Fibroblast of lung (primary cell): ENCODE results near the gene S100A9. TPM values are rescaled to one million over a fixed set of nuclear protein-coding genes. Genes with fewer than 3 reads are reported as not detected.

ENCODE experiments used
- DNase-seq, 2 donors: peaks; one replicate each; pipeline versions ENCODE4 v3.0.0 to v3.0.0-alpha.2; 2010; ENCODE audit warnings: low read depth in 2 of 2
- H2AFZ ChIP-seq: 2 replicates; pipeline ENCODE4 v1.5.1; 2012; ENCODE audit warnings: low read length, control low read depth, inconsistent platforms
- H3K27ac ChIP-seq: 2 replicates; pipeline ENCODE4 v1.5.1; 2011; ENCODE audit warnings: low read length, control low read depth; ENCODE audit not compliant: insufficient read depth
- H3K27me3 ChIP-seq: 2 replicates; pipeline ENCODE4 v1.5.1; 2011; ENCODE audit warnings: mild to moderate bottlenecking, low read length; ENCODE audit not compliant: control insufficient read depth, insufficient read depth
- H3K36me3 ChIP-seq: 2 replicates; pipeline ENCODE4 v1.5.1; 2011; ENCODE audit warnings: low read length; ENCODE audit not compliant: control insufficient read depth, insufficient read depth
- H3K4me1 ChIP-seq: 2 replicates; pipeline ENCODE4 v1.5.1; 2011; ENCODE audit warnings: low read length; ENCODE audit not compliant: control insufficient read depth, insufficient read depth; ENCODE audit errors: extremely low read depth
- H3K4me2 ChIP-seq: 2 replicates; pipeline ENCODE4 v1.5.1; 2011; ENCODE audit warnings: low read length, control low read depth; ENCODE audit not compliant: insufficient read depth; ENCODE audit errors: extremely low read depth
- H3K4me3 ChIP-seq, 4 experiments: fragments of 200-600 bp in 1 of 4; sonication (generic) in 1 of 4; replicated peaks in 1 of 4; 2 replicates each; pipeline ENCODE4 v1.5.1; 2011 to 2016; ENCODE audit warnings: low read length in 4 of 4, low read depth in 3 of 4, mild to moderate bottlenecking in 3 of 4, control low read depth in 2 of 4, inconsistent platforms in 1 of 4, mixed read lengths in 1 of 4; ENCODE audit not compliant: insufficient read depth in 1 of 4; ENCODE audit errors: control extremely low read depth in 1 of 4
- H3K79me2 ChIP-seq: 2 replicates; pipeline ENCODE4 v1.5.1; 2012; ENCODE audit warnings: mild to moderate bottlenecking, low read length, inconsistent platforms; ENCODE audit not compliant: control insufficient read depth, insufficient read depth
- H3K9ac ChIP-seq: 2 replicates; pipeline ENCODE4 v1.5.1; 2011; ENCODE audit warnings: mild to moderate bottlenecking, low read length, control low read depth; ENCODE audit not compliant: insufficient read depth
- H3K9me3 ChIP-seq: 2 replicates; pipeline ENCODE4 v1.5.1; 2012; ENCODE audit warnings: low read depth, low read length; ENCODE audit not compliant: control insufficient read depth, insufficient read depth
- H4K20me1 ChIP-seq: 2 replicates; pipeline ENCODE4 v1.5.1; 2011; ENCODE audit warnings: low read length; ENCODE audit not compliant: control insufficient read depth, insufficient read depth; ENCODE audit errors: extremely low read depth
- CTCF ChIP-seq, 2 donors: IDR thresholded peaks in 1 of 2; conservative IDR thresholded peaks in 1 of 2; 1 replicate in 1 of 2; 2 replicates in 1 of 2; pipeline ENCODE4 v1.5.1; 2011 to 2012; ENCODE audit warnings: low read length in 2 of 2, control low read depth in 1 of 2, inconsistent platforms in 1 of 2, low read depth in 1 of 2, mild to moderate bottlenecking in 1 of 2
- EZH2 ChIP-seq: IDR thresholded peaks from 2 replicates; pipeline ENCODE4 v1.5.1; 2012; ENCODE audit warnings: low read length, control low read depth, mild to moderate bottlenecking; ENCODE audit errors: missing control alignments
- polyA plus RNA-seq, 2 donors: library from polyadenylated mRNA; depleted of rRNA in 1 of 2; stranded (reverse) in 1 of 2; unstranded in 1 of 2; fragments of >200 nt; gene quantifications; 2 replicates each; pipeline ENCODE4 v1.2.1, GENCODE V29; 2011 to 2012; ENCODE audit warnings: missing spikeins in 1 of 2
- total RNA-seq: library from RNA; depleted of rRNA; stranded (reverse); fragments of >200 nt; gene quantifications from 2 replicates; pipeline ENCODE4 v1.2.1, GENCODE V29; 2014

S100A9 gene
- total and polyA plus RNA-seq, 2 donors (not counting 1 experiment from before 2014, with no cell fraction given): not detected

GRCh38 chr1:153333902-153334301 is 23.8 kb upstream of the S100A9 start:
- Histone ChIP-seq H3K79me2 (no peaks in the 10 kb centered on the region), H3K4me3 (no peak overlapping the region), H3K9me3 (no peaks in the 10 kb centered on the region), H3K9ac (no peak overlapping the region), H3K36me3 (no peaks in the 10 kb centered on the region), H3K27me3 (no peaks in the 10 kb centered on the region), H4K20me1 (no peaks in the 10 kb centered on the region), H3K27ac (no peak overlapping the region), H3K4me1 (no peaks in the 10 kb centered on the region), H2AFZ (no peak overlapping the region), H3K4me2 (no peak overlapping the region)
- no peak for DNase-seq
- TF ChIP-seq CTCF (conservative IDR thresholded peaks at IDR 0.05 in 1 of 2, IDR thresholded peaks at IDR 0.05 in 1 of 2; ENCODE audit: low read depth in 1 of 2, low read length in 2 of 2) (no peak), EZH2 (no peak)

DNA sequence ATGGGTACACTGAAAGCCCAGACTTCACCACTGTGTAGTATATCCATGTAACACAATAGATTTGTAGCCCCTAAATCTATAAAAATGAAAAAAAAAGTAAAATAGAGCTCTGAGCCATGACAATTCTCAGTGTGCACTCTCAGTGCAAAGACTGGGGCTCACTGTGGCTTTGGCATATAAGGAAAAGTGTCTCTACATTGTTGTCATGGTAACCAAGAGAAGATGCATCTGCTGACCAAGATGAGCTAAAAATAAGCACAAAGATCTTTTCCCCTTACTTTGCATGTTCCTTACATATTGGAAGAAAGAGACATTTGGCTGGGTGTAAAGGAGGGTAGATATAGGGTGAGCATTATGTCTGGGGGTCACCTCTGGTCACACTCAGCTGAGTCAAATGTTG is 21.0 kb upstream of the S100A9 start:
- Histone ChIP-seq H3K4me2 (no peak overlapping the region), H3K79me2 (no peaks in the 10 kb centered on the region), H3K27me3 (no peaks in the 10 kb centered on the region), H3K9me3 (no peaks in the 10 kb centered on the region), H3K27ac (no peak overlapping the region), H3K9ac (no peak overlapping the region), H3K36me3 (no peaks in the 10 kb centered on the region), H4K20me1 (no peaks in the 10 kb centered on the region), H3K4me1 (no peaks in the 10 kb centered on the region), H2AFZ (no peak overlapping the region), H3K4me3 (no peak overlapping the region)
- DNase-seq: no peak
- TF ChIP-seq CTCF (conservative IDR thresholded peaks at IDR 0.05 in 1 of 2, IDR thresholded peaks at IDR 0.05 in 1 of 2; ENCODE audit: low read depth in 1 of 2, low read length in 2 of 2) (no peak), EZH2 (no peak)

GRCh38 chr1:153337980-153338853 is 19.4 kb upstream of the S100A9 start:
- no peak for DNase-seq
- no peak overlapping the region for H3K4me2 ChIP-seq
- peaks cover 3% of the 10 kb centered on the region for H3K27me3 ChIP-seq
- H3K79me2 ChIP-seq: no peaks in the 10 kb centered on the region
- no peak for TF ChIP-seq EZH2
- TF ChIP-seq CTCF (conservative IDR thresholded peaks at IDR 0.05 in 1 of 2, IDR thresholded peaks at IDR 0.05 in 1 of 2; ENCODE audit: low read depth in 1 of 2, low read length in 2 of 2): no peak
- no peak overlapping the region for H2AFZ ChIP-seq
- H3K9me3 ChIP-seq: no peaks in the 10 kb centered on the region
- no peak overlapping the region for H3K9ac ChIP-seq
- H3K4me3 ChIP-seq: no peak overlapping the region
- no peaks in the 10 kb centered on the region for H3K4me1 ChIP-seq
- no peaks in the 10 kb centered on the region for H4K20me1 ChIP-seq
- H3K27ac ChIP-seq: no peak overlapping the region
- no peaks in the 10 kb centered on the region for H3K36me3 ChIP-seq
